GM21786 (cell line): ENCODE results near the gene HIBADH.
"Not testable (repeated sequence)": the region's sequence is repeated elsewhere in the genome, so short reads cannot be mapped to it uniquely, and the experiment has no call there.

Experiments
- ATAC-seq: cut with Tn5 transposase; IDR thresholded peaks from one replicate; pipeline ENCODE4 v1.9.1; 2021; ENCODE audit not compliant: unreplicated experiment

The HIBADH gene

GRCh38 chr7:27603813-27604212, 58.9 kb downstream of the HIBADH start:
- no peak for ATAC-seq

DNA sequence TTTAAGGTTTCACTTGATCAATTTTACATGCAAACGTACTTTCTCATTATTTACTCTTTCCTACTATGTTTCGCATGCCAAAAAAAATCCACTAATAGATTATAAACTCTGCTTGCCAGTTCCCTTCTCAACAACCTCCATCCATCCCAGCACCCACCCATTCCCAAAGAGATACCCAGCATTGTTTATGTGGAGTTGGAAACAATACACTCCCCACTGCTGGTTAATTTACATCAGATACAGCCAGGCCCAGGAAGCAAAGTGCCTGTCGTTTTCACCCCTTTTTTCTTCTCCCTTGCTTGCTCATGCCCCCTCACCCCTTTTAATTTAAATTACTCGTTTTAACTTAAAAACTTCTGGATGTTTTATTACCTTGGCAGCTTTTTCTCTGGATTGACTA, 59.9 kb downstream of the HIBADH start:
- no peak for ATAC-seq

- ATAC-seq: no peak
Observed at GRCh38 chr7:27601217-27601616, 61.5 kb downstream of the HIBADH start.

DNA sequence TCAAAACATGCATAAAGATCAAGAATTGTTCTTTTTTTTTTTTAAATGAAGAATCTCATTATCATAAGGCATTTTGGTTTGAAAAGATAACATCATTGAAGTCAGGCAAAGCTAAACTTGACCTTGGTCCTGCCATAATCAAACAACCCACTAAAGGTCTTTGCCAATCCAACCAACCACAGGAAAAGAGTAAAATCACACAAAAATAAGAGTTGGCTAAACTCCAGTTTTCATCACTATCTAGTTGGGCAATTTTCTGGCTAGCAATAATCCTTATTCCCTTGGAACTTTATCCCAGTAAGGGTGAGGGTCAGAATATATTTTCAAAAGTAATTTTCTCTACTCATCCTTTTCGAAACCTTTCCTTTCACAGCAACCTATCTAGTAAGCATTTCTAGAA, 62.4 kb downstream of the HIBADH start:
- no peak for ATAC-seq

DNA sequence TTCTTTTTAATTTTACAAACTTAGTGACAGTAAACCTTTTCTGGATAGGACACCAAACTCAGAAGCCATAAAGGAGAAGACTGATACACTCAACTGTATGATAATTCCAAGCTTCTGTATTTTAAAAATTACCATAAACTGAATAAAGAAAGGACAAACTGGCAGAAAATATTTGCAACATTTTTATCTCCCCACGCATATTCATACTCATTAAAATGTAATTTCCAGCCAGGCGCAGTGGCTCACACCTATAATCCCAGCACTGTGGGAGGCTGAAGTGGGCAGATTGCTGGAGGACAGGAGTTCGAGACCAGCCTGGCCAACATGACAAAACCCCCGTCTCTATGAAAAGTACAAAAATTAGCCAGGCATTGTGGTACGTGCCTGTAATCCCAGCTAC, 67.7 kb downstream of the HIBADH start:
- no peak for ATAC-seq

DNA sequence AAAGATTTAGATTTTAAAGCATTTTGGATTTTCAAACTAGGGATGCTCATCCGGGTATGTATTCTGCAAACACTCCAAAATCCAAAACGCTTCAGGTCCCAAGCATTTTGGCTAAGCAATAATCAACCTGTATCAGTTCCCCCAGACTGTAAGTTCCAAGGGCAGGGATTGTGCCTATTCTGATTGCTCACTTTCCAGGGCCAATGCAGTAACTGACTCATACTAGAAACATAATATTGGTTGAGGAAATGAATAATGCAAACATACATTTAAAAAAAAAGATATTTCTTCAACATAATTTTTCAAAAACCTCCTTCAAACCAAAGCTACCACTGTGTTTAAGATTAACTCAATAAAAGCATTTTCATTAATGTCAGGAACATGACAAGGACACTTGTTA, 69.5 kb downstream of the HIBADH start:
- ATAC-seq: no peak

DNA sequence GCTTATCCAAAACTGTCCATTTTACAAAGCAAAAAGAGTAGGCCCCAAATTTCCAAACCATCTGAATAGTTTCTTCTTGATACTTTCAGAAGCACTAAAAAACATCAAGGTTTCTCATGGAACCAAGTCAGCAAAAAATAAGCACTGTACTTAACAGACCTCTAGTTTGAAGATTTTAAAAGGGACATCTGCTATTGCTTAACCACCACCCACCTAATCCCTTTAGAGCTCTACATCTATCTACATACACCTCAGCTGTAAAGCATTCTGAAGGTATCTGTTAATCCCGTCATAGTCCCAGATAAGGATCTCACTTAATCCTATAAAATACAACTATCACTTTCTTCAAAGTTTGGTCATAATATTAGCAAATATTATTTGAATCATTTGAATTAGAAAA, 72.3 kb downstream of the HIBADH start:
- ATAC-seq: no peak

GRCh38 chr7:27587429-27587828, 75.3 kb downstream of the HIBADH start:
- ATAC-seq: no peak

- peak; percentile 95 for ATAC-seq
Observed at GRCh38 chr7:27586825-27587224, 75.9 kb downstream of the HIBADH start.

- no peak for ATAC-seq
Observed at GRCh38 chr7:27585781-27586447, 76.8 kb downstream of the HIBADH start.

GRCh38 chr7:27581906-27582305, 80.8 kb downstream of the HIBADH start:
- ATAC-seq: no peak

- no peak for ATAC-seq
Observed at GRCh38 chr7:27581119-27581518, 81.6 kb downstream of the HIBADH start.

DNA sequence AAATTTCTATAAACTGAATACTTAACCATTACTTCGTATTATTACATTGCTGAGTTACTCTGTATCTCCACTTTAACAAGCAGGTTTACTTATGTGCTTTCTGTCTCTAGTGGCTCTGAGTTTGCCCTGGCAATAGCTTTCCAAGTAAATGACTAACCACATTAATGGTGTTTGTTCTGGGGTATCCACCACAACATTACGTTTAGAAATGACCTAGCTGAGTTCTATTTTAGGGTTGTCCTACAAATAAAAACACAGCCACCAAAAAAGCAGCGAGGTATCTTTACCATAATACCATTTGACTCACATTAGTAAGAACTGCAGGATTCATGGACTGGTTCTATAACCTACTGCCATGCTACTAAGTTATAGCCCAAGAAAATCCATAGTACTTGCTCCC, 83.1 kb downstream of the HIBADH start:
- ATAC-seq: no peak

- ATAC-seq: not testable (repeated sequence)
Observed at GRCh38 chr7:27578169-27578568, 84.5 kb downstream of the HIBADH start.

DNA sequence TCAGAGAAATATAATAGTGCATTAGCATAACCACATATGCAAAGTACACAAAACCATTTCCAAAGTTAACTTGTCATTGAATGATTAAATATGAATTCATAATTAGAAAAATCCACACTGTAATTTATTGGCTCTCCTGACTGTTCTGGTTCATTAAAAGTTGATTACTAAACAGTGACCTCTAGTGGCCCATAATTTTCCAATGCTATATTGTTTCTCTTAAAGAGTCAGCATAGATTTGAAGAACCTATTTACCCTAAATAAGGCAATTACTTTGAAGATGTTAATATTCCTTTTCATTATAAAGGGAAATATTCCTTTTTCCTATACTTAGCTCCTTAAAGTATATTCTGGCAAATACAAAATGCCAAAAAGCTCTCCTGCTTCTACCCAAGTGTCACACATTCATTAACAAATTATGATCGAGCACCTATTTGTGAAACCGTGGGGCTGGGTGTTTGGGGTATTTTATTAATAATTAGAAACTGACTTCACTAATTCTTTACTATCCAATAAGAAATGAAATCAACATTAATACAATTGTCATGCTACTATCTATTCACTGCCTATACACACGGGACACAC, 86.2 kb downstream of the HIBADH start:
- ATAC-seq: no peak

DNA sequence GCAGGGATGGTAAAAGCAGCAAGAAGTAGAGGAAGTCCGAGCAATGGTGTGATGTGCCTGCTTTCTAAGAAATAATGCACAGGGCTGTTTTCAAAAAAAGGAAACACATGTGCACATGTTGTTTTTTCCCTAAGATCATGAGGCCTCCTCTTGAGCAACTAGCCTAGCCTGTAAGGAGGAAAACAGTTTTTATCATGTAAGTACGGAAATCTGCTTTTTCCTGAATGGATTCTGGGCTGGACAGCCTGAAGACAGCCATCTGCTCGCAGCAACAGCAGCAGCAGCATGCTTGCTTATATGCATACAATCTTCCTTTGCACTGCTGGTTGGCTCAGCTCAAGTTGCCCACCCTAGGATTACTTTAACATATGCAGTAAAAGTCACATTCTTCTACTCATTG, 87.1 kb downstream of the HIBADH start:
- no peak for ATAC-seq

DNA sequence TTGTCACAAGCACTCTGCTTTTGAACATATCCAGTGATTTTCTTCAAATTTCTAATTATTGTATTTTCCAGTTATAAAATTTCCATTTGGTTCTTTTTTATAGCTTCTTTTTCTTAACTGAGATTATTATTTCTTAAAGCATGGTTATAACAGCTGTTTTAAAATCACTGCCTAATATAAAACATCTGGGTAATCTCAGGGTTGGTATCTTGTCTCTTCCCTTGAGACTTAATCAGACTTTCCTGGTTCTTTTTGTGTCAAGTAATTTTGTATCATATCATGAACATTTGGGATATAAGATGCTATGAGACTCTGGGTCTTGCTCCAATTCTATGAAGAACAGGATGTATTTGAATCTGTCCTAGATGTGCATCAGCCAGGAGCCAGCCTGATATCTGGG, 93.6 kb downstream of the HIBADH start:
- ATAC-seq: no peak

DNA sequence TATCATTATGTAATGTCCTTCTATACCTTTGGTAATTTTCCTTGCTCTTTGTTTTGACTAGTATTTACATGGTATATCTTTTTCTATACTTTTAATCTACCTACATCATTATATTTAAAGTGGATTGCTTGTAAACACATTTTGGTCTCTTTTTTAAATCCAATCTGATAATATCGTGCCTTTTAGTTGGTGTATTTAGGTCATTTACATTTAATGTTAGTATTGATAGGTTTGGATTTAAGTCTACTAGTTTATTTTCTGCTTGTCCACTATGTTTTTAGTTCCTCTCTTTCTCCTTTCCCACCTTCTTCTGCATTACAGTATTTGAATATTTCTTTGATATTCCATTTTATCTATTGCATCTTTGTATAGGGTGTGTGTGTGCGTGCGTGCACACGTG, 95.4 kb downstream of the HIBADH start:
- no peak for ATAC-seq

DNA sequence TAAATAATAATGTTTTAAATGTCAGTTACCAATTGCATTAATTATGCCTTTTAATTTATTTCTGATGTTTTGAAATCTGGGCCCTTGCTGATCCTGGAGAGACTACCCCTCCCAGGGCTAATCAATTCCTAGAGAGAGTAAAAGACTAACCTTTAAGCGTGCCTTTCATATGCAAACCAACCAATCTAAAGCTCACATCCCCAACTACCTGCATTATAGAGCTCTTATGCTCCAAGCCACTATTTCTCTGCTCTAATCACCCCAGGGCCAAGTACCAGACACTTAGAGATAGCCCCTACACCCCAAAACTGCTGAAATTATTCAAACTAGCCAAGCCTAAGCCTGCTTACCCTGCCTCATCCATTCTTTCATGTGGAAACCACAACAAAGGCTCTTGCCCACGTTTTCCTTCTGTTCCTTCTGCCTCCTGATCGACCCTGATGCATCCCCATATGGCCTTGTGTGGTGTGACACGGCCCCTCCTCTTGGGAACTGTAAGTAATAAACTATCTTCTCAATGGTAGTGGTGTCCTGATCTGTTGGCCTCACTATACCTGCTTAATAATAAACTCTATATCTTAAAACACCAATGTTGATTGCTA, 97.7 kb downstream of the HIBADH start:
- no peak for ATAC-seq

DNA sequence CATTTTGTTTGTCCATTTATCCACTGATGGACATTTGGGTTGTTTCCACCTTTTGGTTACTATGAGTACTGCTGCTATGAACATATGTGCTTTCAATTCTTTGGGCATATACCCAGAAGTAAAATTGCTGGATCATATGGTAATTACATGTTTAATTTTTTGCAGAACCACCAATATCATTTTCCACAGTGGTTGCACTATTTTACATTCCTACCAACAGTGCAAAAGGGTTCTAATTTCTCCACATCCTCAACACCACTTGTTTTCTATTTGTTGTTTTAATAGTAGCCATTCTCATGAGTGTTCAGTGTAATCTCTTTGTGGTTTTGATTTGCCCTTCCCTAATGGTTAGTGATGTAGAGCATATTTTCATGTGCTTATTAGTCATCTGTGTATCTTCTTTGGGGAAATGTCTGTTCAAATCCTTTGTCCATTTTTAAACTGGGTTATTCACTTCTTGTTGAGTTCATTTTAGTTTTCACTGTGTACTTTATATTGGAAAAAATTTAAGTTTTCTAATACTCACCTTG, 101.9 kb downstream of the HIBADH start:
- ATAC-seq: no peak

GRCh38 chr7:27555670-27556069, 107.0 kb downstream of the HIBADH start:
- ATAC-seq: no peak

- ATAC-seq: no peak
Observed at GRCh38 chr7:27554826-27555225, 107.9 kb downstream of the HIBADH start.
